Mucosa of rectum (tissue), 2 donors: ENCODE measurements around the gene CCDC154.

Source experiments
- H3K27ac ChIP-seq, 2 donors: one replicate each; pipeline ENCODE4 v1.7.0; 2013; ENCODE audit warnings: inconsistent platforms in 2 of 2, low read depth in 2 of 2, low read length in 2 of 2
- H3K27me3 ChIP-seq, 2 donors: one replicate each; pipeline ENCODE4 v1.7.0; 2013; ENCODE audit warnings: low read length in 2 of 2; ENCODE audit not compliant: control insufficient read depth in 2 of 2, insufficient read depth in 2 of 2
- H3K36me3 ChIP-seq, 2 donors: one replicate each; pipeline ENCODE4 v1.7.0; 2013; ENCODE audit warnings: low read length in 2 of 2; ENCODE audit not compliant: control insufficient read depth in 2 of 2, insufficient read depth in 2 of 2
- H3K4me1 ChIP-seq, 2 donors: one replicate each; pipeline ENCODE4 v1.7.0; 2013; ENCODE audit warnings: low read length in 2 of 2, mild to moderate bottlenecking in 1 of 2; ENCODE audit not compliant: control insufficient read depth in 2 of 2, insufficient read depth in 2 of 2
- H3K4me3 ChIP-seq, 2 donors: one replicate each; pipeline ENCODE4 v1.7.0; 2013; ENCODE audit warnings: low read length in 2 of 2
- H3K9ac ChIP-seq, 2 donors: one replicate each; pipeline ENCODE4 v1.7.0; 2013; ENCODE audit warnings: low read length in 2 of 2, low read depth in 1 of 2, mild to moderate bottlenecking in 1 of 2
- H3K9me3 ChIP-seq, 2 donors: one replicate each; pipeline ENCODE4 v1.7.0; 2013; ENCODE audit warnings: low read length in 2 of 2; ENCODE audit not compliant: control insufficient read depth in 2 of 2
- donor health status: healthy.
- donor health status: Normal muscosa, but diverticular disease.

CCDC154 gene

GRCh38 chr16:1436731-1437355 lies 7.5 kb downstream of the CCDC154 start:
- no peaks in the 10 kb centered on the region for H3K27me3 ChIP-seq
- no peaks in the 10 kb centered on the region for H3K9me3 ChIP-seq
- H3K4me1 ChIP-seq = no peaks in the 10 kb centered on the region
- no peak overlapping the region for H3K4me3 ChIP-seq
- no peak overlapping the region for H3K27ac ChIP-seq
- H3K9ac ChIP-seq = no peak overlapping the region
- no peaks in the 10 kb centered on the region for H3K36me3 ChIP-seq

GRCh38 chr16:1435921-1436697 lies 8.2 kb downstream of the CCDC154 start:
- no peaks in the 10 kb centered on the region for H3K36me3 ChIP-seq
- no peaks in the 10 kb centered on the region for H3K9me3 ChIP-seq
- H3K9ac ChIP-seq = no peak overlapping the region
- no peaks in the 10 kb centered on the region for H3K27me3 ChIP-seq
- no peak overlapping the region for H3K27ac ChIP-seq
- H3K4me3 ChIP-seq = no peak overlapping the region
- H3K4me1 ChIP-seq = no peaks in the 10 kb centered on the region

- no peaks in the 10 kb centered on the region for H3K4me1 ChIP-seq
- no peaks in the 10 kb centered on the region for H3K9me3 ChIP-seq
- no peaks in the 10 kb centered on the region for H3K27me3 ChIP-seq
- H3K36me3 ChIP-seq = no peaks in the 10 kb centered on the region
- no peak overlapping the region for H3K4me3 ChIP-seq
- H3K27ac ChIP-seq = no peak overlapping the region
- no peak overlapping the region for H3K9ac ChIP-seq
Observed at GRCh38 chr16:1434644-1435592, 9.4 kb downstream of the CCDC154 start.

- Histone ChIP-seq H3K27ac (no peak overlapping the region), H3K9me3 (no peaks in the 10 kb centered on the region), H3K36me3 (no peaks in the 10 kb centered on the region), H3K9ac (no peak overlapping the region), H3K4me3 (no peak overlapping the region), H3K27me3 (no peaks in the 10 kb centered on the region), H3K4me1 (peaks cover 0 to under 1% of the 10 kb centered on the region in 2 donors)
Observed at GRCh38 chr16:1433756-1434155, 10.6 kb downstream of the CCDC154 start.

GRCh38 chr16:1433263-1433560 lies 11.1 kb downstream of the CCDC154 start:
- H3K36me3 ChIP-seq = no peaks in the 10 kb centered on the region
- H3K4me3 ChIP-seq = no peak overlapping the region
- H3K9ac ChIP-seq = no peak overlapping the region
- H3K27ac ChIP-seq = no peak overlapping the region
- H3K4me1 ChIP-seq = peaks cover 0 to 2% of the 10 kb centered on the region in 2 donors
- H3K27me3 ChIP-seq = no peaks in the 10 kb centered on the region
- no peaks in the 10 kb centered on the region for H3K9me3 ChIP-seq

- no peak overlapping the region for H3K4me3 ChIP-seq
- H3K9ac ChIP-seq = no peak overlapping the region
- H3K36me3 ChIP-seq = no peaks in the 10 kb centered on the region
- H3K9me3 ChIP-seq = no peaks in the 10 kb centered on the region
- no peaks in the 10 kb centered on the region for H3K27me3 ChIP-seq
- peaks cover 0 to 2% of the 10 kb centered on the region in 2 donors for H3K4me1 ChIP-seq
- no peak overlapping the region for H3K27ac ChIP-seq
Observed at GRCh38 chr16:1432388-1433262, 11.7 kb downstream of the CCDC154 start.

- Histone ChIP-seq H3K4me1 (peaks cover 0 to 2% of the 10 kb centered on the region in 2 donors), H3K4me3 (no peak overlapping the region), H3K9me3 (no peaks in the 10 kb centered on the region), H3K27ac (no peak overlapping the region), H3K36me3 (no peaks in the 10 kb centered on the region), H3K27me3 (no peaks in the 10 kb centered on the region), H3K9ac (no peak overlapping the region)
Observed at GRCh38 chr16:1431497-1432270, 12.7 kb downstream of the CCDC154 start.

GRCh38 chr16:1430759-1431496 lies 13.4 kb downstream of the CCDC154 start, which contains the start of gene PERCC1:
TSS of gene PERCC1 (plus strand) at chr16:1431078. CDS start at chr16:1432594, 1,516 bp downstream.
- Histone ChIP-seq H3K27ac (no peak within 1 kb of the TSS), H3K4me3 (no peak within 1 kb of the TSS), H3K9me3 (no peaks in the 10 kb centered on the region), H3K27me3 (no peaks in the 10 kb centered on the region), H3K9ac (no peak within 1 kb of the TSS), H3K36me3 (no peaks in the 10 kb centered on the region), H3K4me1 (peaks cover 0 to 2% of the 10 kb centered on the region in 2 donors)
